ENCODE results near the gene FAM98B.
A peak's percentile ranks its signal among the peaks of the same experiment; 100 is the strongest.
"Not testable (repeated sequence)": the region's sequence is repeated elsewhere in the genome, so short reads cannot be mapped to it uniquely, and the experiment has no call there.

FAM98B gene

DNA sequence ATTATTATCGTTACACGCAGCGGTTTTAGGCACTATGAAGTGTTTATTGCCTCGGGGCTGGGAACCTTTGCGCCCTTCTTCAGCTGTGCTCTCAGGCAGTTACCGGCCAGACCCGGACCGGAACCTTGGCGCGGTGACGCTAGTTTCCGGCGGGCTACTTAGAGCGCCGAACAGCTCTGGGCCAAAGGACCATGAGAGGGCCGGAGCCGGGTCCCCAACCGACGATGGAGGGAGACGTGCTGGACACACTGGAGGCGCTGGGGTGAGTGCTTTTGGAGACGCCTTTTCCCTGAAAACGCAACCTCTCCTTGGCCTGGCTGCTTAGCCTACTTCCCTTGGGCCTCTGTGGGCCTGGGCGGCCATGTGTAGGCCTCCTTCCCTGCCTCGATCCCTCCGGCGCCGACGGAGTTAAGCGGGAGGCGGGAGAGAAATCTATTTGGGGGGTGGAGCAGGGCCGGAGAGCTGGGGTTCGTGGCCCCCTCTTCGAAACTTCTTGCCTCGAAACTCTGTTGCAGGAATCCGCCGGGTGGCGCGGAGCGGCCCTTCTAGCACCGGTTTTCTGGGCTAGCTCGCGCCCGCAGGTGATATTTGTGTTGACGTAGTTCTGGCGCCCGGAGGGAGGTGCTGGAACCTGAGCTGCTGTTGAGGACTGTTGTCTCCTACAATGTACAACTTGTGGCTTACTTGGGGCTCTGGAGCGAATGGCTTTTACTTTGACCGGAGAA is at the start of gene FAM98B:
FAM98B (plus strand) TSS at position 157 of the 725 bp plus-strand sequence; CDS start at position 192, 35 bp downstream.
- intact Hi-C loops (cut with DNase I), result no loop called here
- DNase-seq, result peak; percentile 84 to 98 (median 91)

GRCh38 chr15:38406436-38406835 is 47.5 kb upstream of the FAM98B start:
- intact Hi-C loops (cut with DNase I), result no loop called here
- no peak for DNase-seq

GRCh38 chr15:38408576-38408975 is 45.4 kb upstream of the FAM98B start:
- DNase-seq, result no peak
- intact Hi-C loops (cut with DNase I), result no loop called here

GRCh38 chr15:38411902-38412301 is 42.0 kb upstream of the FAM98B start:
- DNase-seq, result no peak
- intact Hi-C loops (cut with DNase I), result no loop called here

- DNase-seq, result no peak
- intact Hi-C loops (cut with DNase I), result no loop called here
These were observed 41.5 kb upstream of the FAM98B start for GRCh38 chr15:38412466-38412865.

DNA sequence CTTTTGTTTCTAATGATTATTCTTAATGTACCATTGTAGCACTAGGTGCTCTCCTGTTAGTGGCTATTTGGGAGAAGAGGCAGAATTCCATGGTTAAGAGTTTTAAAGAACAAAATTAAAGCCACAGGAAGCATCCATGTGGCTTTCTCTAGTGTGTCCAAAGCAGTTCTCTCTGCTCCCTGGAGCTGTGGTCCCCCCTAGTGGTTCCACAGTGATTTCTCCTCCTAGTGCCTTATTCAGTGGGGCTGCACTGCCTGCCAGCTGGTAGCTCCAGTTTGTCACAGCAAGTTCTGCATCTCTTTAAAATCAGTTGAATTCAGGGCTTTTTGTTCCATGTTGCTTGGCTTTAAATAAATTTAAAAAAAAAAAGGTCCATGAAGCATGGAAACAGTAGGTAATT is 39.6 kb upstream of the FAM98B start:
- DNase-seq, result peak; percentile 32 to 94 (median 60)
- intact Hi-C loops (cut with DNase I), result no loop called here

- intact Hi-C loops (cut with DNase I), result no loop called here
- DNase-seq, result no peak
These were observed 32.7 kb upstream of the FAM98B start for GRCh38 chr15:38421069-38421690.

DNA sequence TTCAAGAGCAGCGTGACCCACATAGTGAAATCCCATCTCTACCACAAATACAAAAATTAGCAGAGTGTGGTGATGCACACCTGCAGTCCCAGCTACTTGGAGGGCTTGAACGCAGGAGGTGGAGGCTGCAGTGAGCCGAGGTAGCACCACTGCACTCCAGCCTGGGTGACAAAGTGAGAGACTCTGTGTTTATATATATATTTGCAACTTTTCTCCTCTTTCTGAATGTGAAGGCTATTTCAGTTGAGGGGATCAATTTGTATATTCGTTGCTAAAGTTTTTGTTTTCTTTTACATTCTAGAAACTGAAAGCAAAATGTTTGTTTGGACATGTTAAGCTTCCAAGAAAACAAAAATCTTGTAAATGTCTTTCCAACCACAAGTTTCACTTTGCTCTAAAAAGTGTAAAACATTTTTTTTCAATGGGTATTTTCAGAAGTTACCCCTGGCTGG is 29.8 kb upstream of the FAM98B start:
- DNase-seq, result no peak
- intact Hi-C loops (cut with DNase I), result no loop called here

- no peak for DNase-seq
- intact Hi-C loops (cut with DNase I), result no loop called here
These were observed 28.7 kb upstream of the FAM98B start for GRCh38 chr15:38425269-38425668.

DNA sequence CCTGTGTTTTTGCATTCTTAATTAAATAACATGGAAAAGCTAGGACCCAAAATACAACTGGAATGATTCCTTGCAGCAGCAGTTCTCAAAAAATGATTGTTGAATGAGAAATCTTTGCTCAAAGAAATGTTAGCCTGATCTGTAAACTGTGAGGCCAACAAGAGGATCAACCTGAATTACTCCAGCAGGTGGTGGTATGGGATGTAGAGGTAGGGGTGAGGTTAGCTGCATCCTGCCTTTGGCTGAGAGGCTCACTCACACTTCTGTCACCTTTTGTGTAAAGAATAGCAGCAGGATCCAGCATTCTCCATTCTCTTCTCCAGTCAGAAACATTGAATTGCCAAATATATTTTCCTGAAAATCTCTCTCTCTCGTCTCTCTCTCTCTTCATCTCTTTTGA is 26.5 kb upstream of the FAM98B start:
- intact Hi-C loops (cut with DNase I), result no loop called here
- DNase-seq, result no peak

DNA sequence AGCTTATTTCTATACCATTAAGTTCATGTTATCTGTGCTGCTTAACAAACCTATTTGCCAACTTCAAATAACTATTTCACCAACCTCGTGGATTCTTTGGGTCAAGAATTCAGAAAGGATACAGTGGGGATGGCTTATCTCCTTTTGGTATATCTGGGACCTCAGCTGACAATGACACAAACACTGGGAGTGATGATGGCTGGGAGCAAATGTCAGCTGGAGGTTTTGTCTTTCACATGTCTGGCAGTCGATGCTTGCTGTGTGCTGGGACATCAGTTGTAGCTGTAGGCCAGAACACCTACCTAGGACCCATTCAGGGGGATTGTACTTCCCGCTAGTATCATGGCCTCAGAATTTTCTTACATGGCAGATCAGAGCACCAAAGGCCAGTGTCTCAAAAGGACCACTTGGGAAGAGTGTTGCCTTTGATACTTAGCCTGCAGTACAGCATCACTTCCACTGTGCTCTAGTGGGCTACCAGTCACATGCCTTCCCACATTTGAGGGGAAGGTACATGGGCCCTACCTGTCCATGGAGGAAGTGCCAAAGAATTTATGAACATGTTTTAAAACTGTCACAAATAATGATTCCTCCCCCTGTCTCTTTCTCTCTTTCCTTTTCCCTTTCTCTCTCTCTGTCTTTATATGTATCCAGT is 23.7 kb upstream of the FAM98B start:
- intact Hi-C loops (cut with DNase I), result no loop called here
- no peak for DNase-seq

- DNase-seq, result no peak
- intact Hi-C loops (cut with DNase I), result no loop called here
These were observed 16.9 kb upstream of the FAM98B start for GRCh38 chr15:38436993-38437392.

DNA sequence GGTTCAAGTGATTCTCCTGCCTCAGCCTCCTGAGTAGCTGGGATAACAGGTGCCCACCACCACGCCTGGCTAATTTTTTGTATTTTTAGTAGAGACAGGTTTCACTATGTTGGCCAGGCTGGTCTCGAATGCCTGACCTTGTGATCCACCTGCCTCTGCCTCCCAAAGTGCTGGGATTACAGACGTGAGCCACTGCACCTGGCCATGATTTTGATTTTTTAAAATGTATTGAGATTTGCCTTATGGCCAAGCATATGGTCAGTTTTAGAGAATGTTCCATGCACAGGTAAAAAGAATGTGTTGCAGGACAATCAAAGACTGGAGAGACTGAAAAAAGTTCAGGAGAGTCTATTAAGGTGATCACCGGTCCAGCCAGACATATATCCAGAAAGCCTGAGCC is 16.3 kb upstream of the FAM98B start:
- intact Hi-C loops (cut with DNase I); DNase-seq: not testable (repeated sequence)

- DNase-seq, result no peak
- intact Hi-C loops (cut with DNase I), result no loop called here
These were observed 15.6 kb upstream of the FAM98B start for GRCh38 chr15:38438031-38438986.

DNA sequence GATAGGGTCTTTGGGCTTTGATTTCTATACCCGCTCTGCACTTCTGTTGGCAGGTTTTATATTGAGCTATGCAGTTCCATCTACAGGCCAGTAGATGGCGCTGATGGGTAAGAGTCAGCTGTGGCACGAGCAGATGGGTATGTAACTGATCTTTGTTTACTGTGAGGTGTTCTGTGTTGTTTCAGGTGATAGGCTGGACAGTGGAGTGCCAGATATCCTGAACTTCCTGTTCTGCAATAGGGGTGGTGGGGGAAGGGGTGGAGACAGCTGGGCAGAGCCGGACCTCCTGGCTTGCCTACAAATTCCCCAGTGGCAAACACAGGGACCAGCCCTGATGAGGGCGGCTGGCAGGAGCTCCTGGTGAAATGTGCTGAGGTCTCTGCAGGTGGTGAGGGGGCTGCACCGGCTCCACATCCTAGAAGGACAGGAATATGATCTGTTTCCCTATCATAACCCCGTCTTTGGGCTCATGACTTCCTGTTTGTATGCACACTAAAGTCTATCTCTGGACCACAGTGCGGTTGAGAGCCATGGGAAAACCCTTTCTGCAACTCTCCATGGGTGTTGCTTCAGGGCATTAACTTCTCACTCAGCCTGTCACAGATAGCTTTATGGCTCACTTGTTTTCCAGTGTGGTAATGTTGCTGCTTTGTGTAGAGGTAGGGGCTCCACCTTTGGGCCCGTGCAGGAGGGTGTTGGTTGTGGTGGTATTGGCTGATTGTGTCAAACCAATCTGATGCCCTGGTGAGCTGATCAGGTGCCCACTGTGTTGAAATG is 13.4 kb upstream of the FAM98B start:
- intact Hi-C loops (cut with DNase I), result loop anchor here (2.0 kb wide), 1 partner anchor 242 kb away; no protein-coding TSS in a partner anchor
- peak in 3 of 10 donors; percentile 38 to 84 (median 43) for DNase-seq

GRCh38 chr15:38441130-38441519 is 12.8 kb upstream of the FAM98B start:
- intact Hi-C loops (cut with DNase I), result loop anchor here (2.0 kb wide), 1 partner anchor 242 kb away; no protein-coding TSS in a partner anchor
- DNase-seq, result peak in 1 of 10 donors; percentile 76

- DNase-seq, result no peak
- intact Hi-C loops (cut with DNase I), result no loop called here
These were observed 766 bp downstream of the FAM98B start for GRCh38 chr15:38454696-38455090.

GRCh38 chr15:38455092-38455491 is 1.2 kb downstream of the FAM98B start:
- intact Hi-C loops (cut with DNase I), result no loop called here
- DNase-seq, result no peak

DNA sequence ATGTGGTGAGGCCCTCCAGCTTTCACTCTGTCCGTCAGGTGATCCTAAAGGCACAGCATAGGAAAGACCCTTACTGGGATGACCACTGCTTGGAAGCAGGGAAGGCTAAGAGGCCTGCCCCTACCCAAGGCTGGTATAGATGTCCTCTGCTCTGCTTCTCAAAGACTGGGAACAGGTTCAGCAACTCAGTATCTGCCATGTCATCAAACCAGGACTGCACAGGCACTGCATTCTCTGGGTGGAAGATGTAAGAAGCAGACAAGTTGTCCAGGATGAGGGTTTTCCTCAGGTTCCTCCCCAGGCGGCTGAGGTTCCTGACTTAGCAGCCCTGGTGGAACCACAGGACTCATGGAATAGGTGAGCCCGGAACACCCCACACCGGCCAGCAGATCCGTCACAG is 4.7 kb downstream of the FAM98B start:
- intact Hi-C loops (cut with DNase I), result no loop called here
- DNase-seq, result no peak

GRCh38 chr15:38459480-38459879 is 5.6 kb downstream of the FAM98B start:
- intact Hi-C loops (cut with DNase I), result no loop called here
- DNase-seq, result peak in 1 of 10 donors; percentile 74

Data from posterior cingulate gyrus (tissue), 11 donors.